ENCODE measurements around the gene CD38.

The CD38 gene

DNA sequence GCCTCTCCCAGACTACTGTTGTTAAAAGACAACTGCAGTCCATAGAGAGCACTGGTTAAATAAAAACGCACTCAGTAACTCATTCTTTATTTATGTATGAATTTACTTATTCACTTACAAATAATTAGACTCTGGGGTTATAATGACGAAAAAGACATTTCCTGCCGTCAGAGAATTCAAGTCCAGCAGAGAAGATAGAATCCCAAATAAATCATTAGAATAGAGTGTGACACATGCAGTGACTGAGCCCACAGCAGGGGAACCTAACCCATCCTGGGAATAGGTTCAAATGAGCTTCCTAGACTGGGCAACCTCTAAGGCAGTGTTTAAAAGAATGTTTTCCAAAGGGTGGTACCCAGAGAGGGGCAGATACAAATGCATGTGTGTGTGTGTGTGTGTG, 106.5 kb downstream of the CD38 start:
- no peak overlapping the region for H3K27ac ChIP-seq (ENCODE audit: low read depth, low read length)
- no peak for TF ChIP-seq EZH2phosphoT487 (IDR thresholded peaks at IDR 0.05; ENCODE audit: borderline replicate concordance, low read length)
- no peak for TF ChIP-seq CTCF (IDR thresholded peaks at IDR 0.05; ENCODE audit: low read depth, low read length, poor library complexity, severe bottlenecking)
- no peaks in the 10 kb centered on the region for H3K79me2 ChIP-seq (ENCODE audit: control insufficient read depth, low read length)
- H3K9me2 ChIP-seq (replicated peaks; ENCODE audit: control insufficient read depth, low read length): no peaks in the 10 kb centered on the region
- H3K9me3 ChIP-seq (ENCODE audit: control insufficient read depth, insufficient read depth, low read length): no peaks in the 10 kb centered on the region
- H3K27me3 ChIP-seq (ENCODE audit: control insufficient read depth, low read length): peaks cover 3% of the 10 kb centered on the region; the same call in 1 of the 2 replicates
- H3F3A ChIP-seq (ENCODE audit: control insufficient read depth, insufficient read depth): no peaks in the 10 kb centered on the region
- no peaks in the 10 kb centered on the region for H3K36me3 ChIP-seq (ENCODE audit: control insufficient read depth, low read length)
- peaks cover 3% of the 10 kb centered on the region for H3K4me1 ChIP-seq (ENCODE audit: control insufficient read depth, low read length)
- H4K20me1 ChIP-seq (ENCODE audit: control insufficient read depth, insufficient read depth, low read depth, low read length): no peaks in the 10 kb centered on the region
- no peak overlapping the region for H3K4me2 ChIP-seq (ENCODE audit: low read length)
- no peak overlapping the region for H3K4me3 ChIP-seq (ENCODE audit: low read length)

GRCh38 chr4:15885422-15885821, 107.3 kb downstream of the CD38 start:
- Histone ChIP-seq H3K9me2 (replicated peaks; ENCODE audit: control insufficient read depth, low read length) (no peaks in the 10 kb centered on the region), H3K4me3 (ENCODE audit: low read length) (no peak overlapping the region), H4K20me1 (ENCODE audit: control insufficient read depth, insufficient read depth, low read depth, low read length) (no peaks in the 10 kb centered on the region), H3K9me3 (ENCODE audit: control insufficient read depth, insufficient read depth, low read length) (no peaks in the 10 kb centered on the region), H3K4me2 (ENCODE audit: low read length) (no peak overlapping the region), H3K27ac (ENCODE audit: low read depth, low read length) (no peak overlapping the region), H3K4me1 (ENCODE audit: control insufficient read depth, low read length) (peaks cover 3% of the 10 kb centered on the region), H3K79me2 (ENCODE audit: control insufficient read depth, low read length) (no peaks in the 10 kb centered on the region), H3K27me3 (ENCODE audit: control insufficient read depth, low read length) (peaks cover 6% of the 10 kb centered on the region; the same call in 1 of the 2 replicates), H3F3A (ENCODE audit: control insufficient read depth, insufficient read depth) (no peaks in the 10 kb centered on the region), H3K36me3 (ENCODE audit: control insufficient read depth, low read length) (no peaks in the 10 kb centered on the region)
- TF ChIP-seq EZH2phosphoT487 (IDR thresholded peaks at IDR 0.05; ENCODE audit: borderline replicate concordance, low read length): no peak
- TF ChIP-seq CTCF (IDR thresholded peaks at IDR 0.05; ENCODE audit: low read depth, low read length, poor library complexity, severe bottlenecking): no peak

GRCh38 chr4:15888515-15888914, 110.4 kb downstream of the CD38 start:
- no peaks in the 10 kb centered on the region for H3F3A ChIP-seq (ENCODE audit: control insufficient read depth, insufficient read depth)
- peaks cover 8% of the 10 kb centered on the region; the same call in 1 of the 2 replicates for H3K27me3 ChIP-seq (ENCODE audit: control insufficient read depth, low read length)
- H3K9me3 ChIP-seq (ENCODE audit: control insufficient read depth, insufficient read depth, low read length): no peaks in the 10 kb centered on the region
- no peaks in the 10 kb centered on the region for H3K79me2 ChIP-seq (ENCODE audit: control insufficient read depth, low read length)
- peaks cover 7% of the 10 kb centered on the region; the same call in 1 of the 2 replicates for H3K4me1 ChIP-seq (ENCODE audit: control insufficient read depth, low read length)
- H3K4me2 ChIP-seq (ENCODE audit: low read length): no peak overlapping the region
- no peaks in the 10 kb centered on the region for H3K9me2 ChIP-seq (replicated peaks; ENCODE audit: control insufficient read depth, low read length)
- no peak overlapping the region for H3K27ac ChIP-seq (ENCODE audit: low read depth, low read length)
- TF ChIP-seq EZH2phosphoT487 (IDR thresholded peaks at IDR 0.05; ENCODE audit: borderline replicate concordance, low read length): no peak
- no peak for TF ChIP-seq CTCF (IDR thresholded peaks at IDR 0.05; ENCODE audit: low read depth, low read length, poor library complexity, severe bottlenecking)
- H3K4me3 ChIP-seq (ENCODE audit: low read length): no peak overlapping the region
- H4K20me1 ChIP-seq (ENCODE audit: control insufficient read depth, insufficient read depth, low read depth, low read length): no peaks in the 10 kb centered on the region
- H3K36me3 ChIP-seq (ENCODE audit: control insufficient read depth, low read length): no peaks in the 10 kb centered on the region

All from DOHH2 (cell line).